ENCODE data around the gene SRRM5. TPM values are rescaled to one million over a fixed set of nuclear protein-coding genes. Genes with fewer than 3 reads are reported as not detected.

The SRRM5 gene
- total and polyA plus RNA-seq, 2 experiments from 2014 or later, result 0.08 TPM; not detected in 1

DNA sequence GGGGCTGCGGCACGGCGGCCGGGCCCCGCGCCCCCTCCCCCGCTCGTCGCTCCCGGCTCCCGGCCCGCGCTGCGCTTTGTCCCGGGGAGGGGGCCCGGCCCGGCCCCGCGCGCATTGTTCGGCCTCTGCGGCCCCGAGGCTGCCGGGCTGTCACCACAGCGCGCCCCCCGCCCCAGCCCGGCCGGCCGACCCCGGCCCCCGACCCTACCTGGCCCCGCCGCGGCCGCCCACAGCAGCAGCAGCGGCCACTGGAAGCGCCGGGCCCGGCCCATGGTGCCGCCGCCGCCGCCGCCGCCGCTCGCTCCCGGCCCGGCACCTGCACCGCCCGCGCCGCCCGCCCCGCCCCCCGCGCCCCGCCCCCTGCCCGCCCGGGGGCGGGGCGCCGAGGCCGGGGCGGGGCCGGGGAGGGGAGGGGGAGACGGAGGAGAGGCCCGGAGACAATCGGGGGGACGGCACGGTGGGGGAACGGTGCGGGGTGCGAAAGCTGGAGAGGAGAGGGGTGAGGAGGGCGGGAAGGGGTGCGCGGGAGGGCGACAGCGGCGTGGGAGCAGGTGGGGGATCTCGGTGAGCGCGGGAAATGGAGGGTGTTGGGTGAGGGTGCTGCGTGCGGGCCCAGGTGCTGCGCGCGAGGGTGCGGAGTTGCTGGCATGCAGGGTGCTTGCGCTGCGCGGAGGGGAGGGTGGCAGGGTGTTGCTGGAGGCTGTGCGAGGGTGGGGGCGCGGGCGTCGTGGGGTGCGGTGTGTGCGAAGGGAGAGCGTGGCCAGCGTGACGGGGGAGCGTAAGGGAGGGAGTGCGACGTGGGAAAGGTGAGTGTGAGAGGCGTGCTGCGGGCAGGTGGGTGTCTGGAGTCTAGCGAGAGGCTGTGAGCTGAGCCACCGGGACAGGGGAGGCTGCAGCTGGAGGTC, 27.9 kb downstream of the SRRM5 start, which contains the start of gene CADM4:
Gene CADM4 (minus strand): TSS at position 332 of the 905 bp plus-strand sequence. CDS start 60 bp downstream, at position 272.
- no peaks in the 10 kb centered on the region for H3K9me2 ChIP-seq (ENCODE audit: insufficient read depth)
- H3K4me1 Mint-ChIP-seq, result peaks cover 33% of the 10 kb centered on the region
- H4K20me1 ChIP-seq (replicated peaks; ENCODE audit: insufficient read depth), result peaks cover 4% of the 10 kb centered on the region; the same call in 1 of the 2 replicates
- DNase-seq (ENCODE audit: low spot score) (peak; percentile 57), ATAC-seq (peak; percentile 11)
- no peaks in the 10 kb centered on the region for H3K79me2 ChIP-seq (replicated peaks; ENCODE audit: insufficient read depth)
- no peak within 1 kb of the TSS for H3K27ac ChIP-seq (ENCODE audit: low read depth)
- peaks cover 52% of the 10 kb centered on the region for H3K27me3 ChIP-seq (ENCODE audit: insufficient read depth)
- peaks cover 61% of the 10 kb centered on the region for H3K27me3 Mint-ChIP-seq (ENCODE audit: insufficient read depth, low read depth, poor library complexity)
- peaks cover 14% of the 10 kb centered on the region; the same call in 2 of the 3 replicates for H3K36me3 Mint-ChIP-seq (ENCODE audit: low read depth)
- H3K9me3 Mint-ChIP-seq, result peaks cover 6% of the 10 kb centered on the region
- TF ChIP-seq REST (IDR thresholded peaks at IDR 0.05; ENCODE audit: unreplicated experiment), result no peak
- TF ChIP-seq POLR2AphosphoS5 (IDR thresholded peaks at IDR 0.05; ENCODE audit: low read depth), result peak; percentile 59
- H3K4me2 ChIP-seq, result peak within 1 kb of the TSS; percentile 83
- peaks cover 25% of the 10 kb centered on the region for H3K4me1 ChIP-seq (ENCODE audit: insufficient read depth)
- no peaks in the 10 kb centered on the region for H3K36me3 ChIP-seq (ENCODE audit: insufficient read depth)
- H3F3A ChIP-seq (replicated peaks; ENCODE audit: low read depth), result 0 out of 2 replicates have a peak, but pooled peaks cover 3% of the 10 kb centered on the region
- peak within 1 kb of the TSS; percentile 88 for H3K4me3 Mint-ChIP-seq
- H3K4me3 ChIP-seq, result peak within 1 kb of the TSS; percentile 75
- H2AFZ ChIP-seq, result peak within 1 kb of the TSS; percentile 78
- no peak within 1 kb of the TSS for H3K27ac Mint-ChIP-seq

DNA sequence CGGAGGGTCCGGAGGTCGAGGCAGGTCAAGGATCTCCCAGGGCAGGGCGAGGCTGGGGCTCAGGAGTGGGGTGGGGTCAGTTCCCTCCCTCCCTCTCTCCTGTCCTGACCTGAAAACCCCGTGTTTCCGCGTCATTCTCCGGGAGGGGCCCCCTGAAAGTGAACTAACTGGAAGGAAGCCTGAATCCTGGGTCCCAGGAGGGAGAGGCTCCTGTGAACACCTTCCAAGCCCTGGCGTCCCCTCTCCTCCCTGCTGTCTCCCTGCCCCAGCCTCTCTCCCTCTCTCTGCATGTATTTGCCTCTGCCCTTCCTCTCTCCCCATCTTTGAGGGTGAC, 28.5 kb downstream of the SRRM5 start:
- peak overlapping the region; percentile 78 for H2AFZ ChIP-seq
- TF ChIP-seq CTCF (conservative IDR thresholded peaks at IDR 0.05; ENCODE audit: low read depth in 2 of 2) (no peak), EZH2 (IDR thresholded peaks at IDR 0.05; ENCODE audit: low read depth, unreplicated experiment) (no peak), ETS1 (IDR thresholded peaks at IDR 0.05) (no peak), POLR2AphosphoS5 (IDR thresholded peaks at IDR 0.05; ENCODE audit: low read depth) (no peak), JUNB (IDR thresholded peaks at IDR 0.05; ENCODE audit: unreplicated experiment) (no peak), REST (IDR thresholded peaks at IDR 0.05; ENCODE audit: unreplicated experiment) (no peak)

More for the DNA sequence above, 28.5 kb downstream of the SRRM5 start:
- H3K79me2 ChIP-seq (replicated peaks; ENCODE audit: insufficient read depth), result no peaks in the 10 kb centered on the region
- ATAC-seq, result no peak
- 0 out of 2 replicates have a peak, but pooled peaks cover under 1% of the 10 kb centered on the region for H3F3A ChIP-seq (replicated peaks; ENCODE audit: low read depth)
- H3K36me3 Mint-ChIP-seq (ENCODE audit: low read depth), result peaks cover 16% of the 10 kb centered on the region; the same call in 2 of the 3 replicates
- H3K4me1 ChIP-seq (ENCODE audit: insufficient read depth), result peaks cover 23% of the 10 kb centered on the region
- H3K27ac Mint-ChIP-seq, result no peak overlapping the region
- peaks cover 30% of the 10 kb centered on the region for H3K4me1 Mint-ChIP-seq
- peak overlapping the region; percentile 75 for H3K4me3 ChIP-seq
- H3K27me3 Mint-ChIP-seq (ENCODE audit: insufficient read depth, low read depth, poor library complexity), result peaks cover 61% of the 10 kb centered on the region
- peak; percentile 19 for DNase-seq (ENCODE audit: low spot score)
- H3K36me3 ChIP-seq (ENCODE audit: insufficient read depth), result no peaks in the 10 kb centered on the region
- no peak overlapping the region for H3K27ac ChIP-seq (ENCODE audit: low read depth)
- H3K4me2 ChIP-seq, result peak overlapping the region; percentile 80
- H3K9me3 Mint-ChIP-seq, result peaks cover 6% of the 10 kb centered on the region
- peaks cover 52% of the 10 kb centered on the region for H3K27me3 ChIP-seq (ENCODE audit: insufficient read depth)
- peak overlapping the region; percentile 88 for H3K4me3 Mint-ChIP-seq
- no peaks in the 10 kb centered on the region for H3K9me2 ChIP-seq (ENCODE audit: insufficient read depth)
- H4K20me1 ChIP-seq (replicated peaks; ENCODE audit: insufficient read depth), result peaks cover 4% of the 10 kb centered on the region; the same call in 1 of the 2 replicates
